Astrocyte (in vitro differentiated cells and primary cell): ENCODE measurements around the gene MICALL2.

Experiments used
- CTCF ChIP-seq: IDR thresholded peaks from 2 replicates; pipeline ENCODE4 v1.5.1; 2011; ENCODE audit warnings: low read depth, mild to moderate bottlenecking, inconsistent platforms, low read length, moderate library complexity; ENCODE audit not compliant: insufficient read depth
- EZH2 ChIP-seq: IDR thresholded peaks from 2 replicates; pipeline ENCODE4 v1.6.1; 2012; ENCODE audit warnings: mild to moderate bottlenecking, low read length, inconsistent platforms; ENCODE audit not compliant: insufficient read depth

DNA sequence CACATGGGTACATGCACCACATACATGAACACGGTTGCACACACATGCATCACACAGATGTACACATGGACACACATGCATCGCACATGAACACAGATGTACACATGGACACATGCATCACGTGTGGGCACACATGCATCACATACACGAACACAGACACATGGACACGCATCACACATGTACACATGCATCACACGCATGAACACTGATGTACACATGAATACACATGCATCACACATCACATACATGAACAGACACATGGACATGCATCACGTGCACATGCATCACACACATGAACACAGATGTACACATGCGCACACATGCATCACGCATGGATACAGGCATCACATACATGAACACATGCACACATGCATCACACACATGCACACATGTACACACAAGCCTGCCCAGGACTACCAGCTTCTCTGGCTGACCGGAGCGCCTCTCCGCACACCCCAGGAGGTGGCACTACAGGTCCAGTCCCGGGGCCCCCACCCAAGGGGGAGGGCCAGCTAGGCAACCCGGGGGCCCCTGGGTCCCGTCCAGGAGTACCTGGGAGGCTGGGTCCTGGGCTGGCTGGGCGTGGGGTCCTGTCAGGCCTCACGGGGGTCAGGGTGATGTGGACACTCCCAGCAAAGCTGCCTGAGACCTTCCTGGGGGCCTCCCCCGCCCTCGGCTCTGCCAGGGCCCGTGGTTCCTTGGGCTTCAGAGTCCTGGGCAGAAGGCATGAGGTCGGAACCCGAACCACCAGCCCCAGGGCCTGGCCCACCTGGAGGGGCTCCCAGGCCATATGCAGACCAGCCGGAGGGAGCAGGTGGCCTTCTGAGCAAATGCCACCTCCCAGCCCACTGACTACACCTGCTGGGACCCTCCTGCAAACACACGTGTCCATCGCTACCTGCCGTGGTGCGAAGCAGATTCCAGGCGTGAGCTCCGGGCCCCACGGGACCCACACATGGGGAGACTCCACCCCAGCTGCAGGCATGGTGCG, 19.6 kb downstream of the MICALL2 start:
- TF ChIP-seq CTCF (no peak), EZH2 (no peak)
